BJ (cell line): ENCODE results near the gene INPP5D. TPM values are rescaled to one million over a fixed set of nuclear protein-coding genes. Genes with fewer than 3 reads are reported as not detected.

ENCODE experiments used
- CTCF ChIA-PET: fragments of 350-600 bp; formaldehyde crosslinking; extraction: SDS; loops from one replicate; lab custom pipeline; 2021; ENCODE audit warnings: antibody characterized with exemption, inconsistent platforms; lab: Yijun Ruan, JAX
- POLR2A ChIA-PET: fragments of 300-600 bp; sonication (Branson Sonifier 250); formaldehyde crosslinking; extraction: SDS; loops from one replicate; lab custom pipeline; 2021; ENCODE audit warnings: antibody characterized with exemption; lab: Charles Lee
- DNase-seq: peaks from one replicate; pipeline ENCODE4 v3.0.0-alpha.2; 2011; ENCODE audit warnings: low read depth
- H3K27me3 ChIP-seq: 2 replicates; pipeline ENCODE4 v1.6.0; 2011; ENCODE audit warnings: low read length; ENCODE audit not compliant: control insufficient read depth, insufficient read depth
- H3K36me3 ChIP-seq: 2 replicates; pipeline ENCODE4 v1.5.1; 2011; ENCODE audit warnings: low read length; ENCODE audit not compliant: control insufficient read depth, insufficient read depth
- H3K4me3 ChIP-seq: 2 replicates; pipeline ENCODE4 v1.5.1; 2011; ENCODE audit warnings: low read depth, mild to moderate bottlenecking, control low read depth, low read length
- CTCF ChIP-seq: IDR thresholded peaks from 2 replicates; pipeline ENCODE4 v1.5.1; 2011; ENCODE audit warnings: low read depth, mild to moderate bottlenecking, control low read depth, inconsistent platforms, low read length, moderate library complexity; ENCODE audit not compliant: insufficient read depth
- polyA plus RNA-seq: library from polyadenylated mRNA; depleted of rRNA; stranded (reverse); fragments of >200 nt; gene quantifications from 2 replicates; pipeline ENCODE4 v1.2.3, GENCODE V29; 2011

INPP5D gene
- polyA plus RNA-seq, 1 experiment: 0.38 TPM

GRCh38 chr2:233025706-233026105, 34.4 kb upstream of the INPP5D start:
- no peak overlapping the region for H3K4me3 ChIP-seq
- ChIA-PET CTCF (interaction anchor here (0.9 to 1.5 kb wide), 2 partner anchors 28 to 46 kb away, joined by 4 to 6 read pairs; no protein-coding TSS in a partner anchor), POLR2A (no interaction called here)
- H3K27me3 ChIP-seq: no peaks in the 10 kb centered on the region; the same call in 1 of the 2 replicates
- DNase-seq: no peak
- no peaks in the 10 kb centered on the region for H3K36me3 ChIP-seq
- TF ChIP-seq CTCF: no peak

DNA sequence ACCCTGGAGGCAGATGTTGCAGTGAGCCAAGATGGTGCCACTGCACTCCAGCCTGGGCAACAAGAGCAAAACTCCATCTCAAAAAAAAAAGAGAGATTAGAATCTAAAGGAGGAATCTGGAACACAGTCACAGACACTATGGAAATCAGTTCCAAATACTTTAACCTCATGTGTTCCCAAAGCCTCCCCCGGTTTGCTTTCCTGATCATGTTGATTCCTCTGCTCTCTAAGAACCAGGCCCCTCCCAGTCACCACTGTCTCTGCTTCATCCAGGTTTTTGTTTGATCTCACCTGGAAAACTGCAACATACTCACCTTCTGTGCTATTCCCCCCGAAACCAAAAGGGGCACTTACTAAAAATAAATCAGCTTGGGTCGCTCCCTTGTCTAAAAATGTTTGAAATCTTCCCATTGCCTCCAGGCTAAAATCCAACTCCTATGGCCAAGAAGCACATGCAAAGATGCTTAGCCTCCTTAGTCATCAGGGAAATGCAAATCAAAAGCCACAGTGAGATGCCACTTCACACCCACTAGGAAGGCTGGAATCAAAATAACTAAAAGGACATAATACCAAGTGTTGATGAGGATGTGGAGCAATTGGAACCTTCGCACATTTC, 33.8 kb upstream of the INPP5D start:
- CTCF ChIA-PET: interaction anchor here (0.7 to 1.5 kb wide), 3 partner anchors 28 to 46 kb away, joined by 3 to 6 read pairs (median 4); no protein-coding TSS in a partner anchor
- no peaks in the 10 kb centered on the region; the same call in 1 of the 2 replicates for H3K27me3 ChIP-seq
- POLR2A ChIA-PET: no interaction called here
- DNase-seq: peak; percentile 40
- H3K36me3 ChIP-seq: no peaks in the 10 kb centered on the region
- no peak overlapping the region for H3K4me3 ChIP-seq
- TF ChIP-seq CTCF: no peak

- Histone ChIP-seq H3K27me3 (no peaks in the 10 kb centered on the region; the same call in 1 of the 2 replicates), H3K4me3 (no peak overlapping the region), H3K36me3 (no peaks in the 10 kb centered on the region)
- DNase-seq: no peak
- no peak for TF ChIP-seq CTCF
- POLR2A ChIA-PET: no interaction called here
- CTCF ChIA-PET: interaction anchor here (0.5 to 2.7 kb wide), 10 partner anchors 12 to 207 kb away, joined by 3 to 14 read pairs (median 4); no protein-coding TSS in a partner anchor
Observed at GRCh38 chr2:233029321-233029720, 30.8 kb upstream of the INPP5D start.

DNA sequence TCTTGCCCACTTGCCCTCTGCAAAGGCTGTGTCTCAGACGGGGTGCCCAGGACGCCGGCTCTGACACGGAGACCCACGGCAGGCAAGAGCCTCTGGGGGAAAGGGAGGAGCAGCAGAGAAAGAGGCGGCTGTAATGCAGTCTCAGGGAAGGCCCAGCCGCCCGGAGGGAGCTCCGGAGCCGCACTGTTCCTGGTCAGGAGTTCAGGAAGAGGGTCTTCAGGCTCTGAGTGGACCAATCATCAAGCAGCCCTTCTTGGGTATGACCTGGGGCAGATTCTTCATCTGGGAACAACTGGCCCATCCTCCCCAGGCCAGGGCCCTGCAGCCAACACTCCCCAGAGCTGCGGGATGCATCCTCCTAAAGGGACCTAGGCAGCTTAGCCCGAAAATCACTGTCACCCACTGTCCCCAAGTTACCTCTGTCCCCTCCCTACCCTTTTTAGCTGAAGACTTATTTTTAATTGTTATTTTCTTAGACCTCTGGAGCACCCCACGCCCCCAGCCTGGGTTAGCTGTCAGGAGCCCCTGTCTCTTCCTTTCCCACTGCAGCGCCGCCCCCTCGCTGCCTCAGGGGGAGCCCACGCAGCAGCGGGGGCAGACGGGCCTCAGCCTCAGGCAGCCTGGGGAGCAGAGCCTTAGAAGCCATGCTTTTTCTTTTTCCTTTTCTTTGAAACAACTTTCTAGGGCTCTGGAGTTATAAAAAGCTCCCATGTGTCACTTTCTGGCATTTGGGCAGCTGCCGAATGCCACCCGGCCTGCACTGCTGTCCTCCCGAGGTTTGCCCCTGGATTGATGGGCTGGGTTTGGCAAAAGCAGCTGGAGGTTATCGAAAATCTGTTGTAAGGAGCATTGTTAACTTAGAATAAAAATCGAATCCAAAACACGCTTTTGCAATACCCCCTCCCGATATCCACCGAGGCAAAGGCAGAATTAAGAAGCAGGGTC, 28.3 kb upstream of the INPP5D start:
- no peak for DNase-seq
- ChIA-PET CTCF (interaction anchor here (0.7 kb wide), 1 partner anchor 8 kb away, joined by 3 read pairs; no protein-coding TSS in a partner anchor), POLR2A (no interaction called here)
- no peaks in the 10 kb centered on the region for H3K36me3 ChIP-seq
- no peak overlapping the region for H3K4me3 ChIP-seq
- H3K27me3 ChIP-seq: no peaks in the 10 kb centered on the region
- TF ChIP-seq CTCF: no peak
